ENCODE results near the gene FCN2. TPM values are rescaled to one million over a fixed set of nuclear protein-coding genes. Genes with fewer than 3 reads are reported as not detected.

The FCN2 gene
- polyA plus RNA-seq, 1 of the 3 experiments (the other 2 are of a cell fraction) = not detected

DNA sequence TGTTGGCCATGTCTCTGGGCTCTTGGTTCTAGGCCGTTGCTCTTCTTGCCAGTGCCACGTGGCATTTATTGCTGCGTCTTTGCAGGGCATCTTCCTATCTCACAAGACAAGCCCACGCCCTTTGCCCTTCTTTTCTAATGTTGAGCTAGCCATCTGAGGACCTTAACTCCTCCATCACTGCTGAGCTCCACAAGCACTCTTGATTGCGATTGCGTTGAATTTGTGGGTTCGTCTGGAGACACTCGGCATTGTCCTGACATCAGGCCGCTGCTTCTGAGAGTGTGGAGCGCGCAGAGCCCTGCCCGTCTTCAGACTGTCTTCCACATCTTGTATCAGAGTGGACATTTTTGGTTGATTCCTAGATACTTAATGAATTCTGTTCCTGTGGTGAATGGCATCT lies 51.6 kb downstream of the FCN2 start (continued):
- TF ChIP-seq, protein P1, sequence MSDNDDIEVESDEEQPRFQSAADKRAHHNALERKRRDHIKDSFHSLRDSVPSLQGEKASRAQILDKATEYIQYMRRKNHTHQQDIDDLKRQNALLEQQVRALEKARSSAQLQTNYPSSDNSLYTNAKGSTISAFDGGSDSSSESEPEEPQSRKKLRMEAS (IDR thresholded peaks at IDR 0.05; ENCODE audit: low read depth) = no peak
- TF ChIP-seq ELF1 (IDR thresholded peaks at IDR 0.05) (no peak), FOXJ3 (CRISPR knock-in tag; IDR thresholded peaks at IDR 0.05) (no peak), TAF1 (IDR thresholded peaks at IDR 0.05; ENCODE audit: borderline replicate concordance, low read depth, low read length) (no peak), RCOR1 (IDR thresholded peaks at IDR 0.05; ENCODE audit: low read length) (no peak), MXI1 (IDR thresholded peaks at IDR 0.05; ENCODE audit: low read depth, low read length) (no peak)
- TF ChIP-seq, protein P2, sequence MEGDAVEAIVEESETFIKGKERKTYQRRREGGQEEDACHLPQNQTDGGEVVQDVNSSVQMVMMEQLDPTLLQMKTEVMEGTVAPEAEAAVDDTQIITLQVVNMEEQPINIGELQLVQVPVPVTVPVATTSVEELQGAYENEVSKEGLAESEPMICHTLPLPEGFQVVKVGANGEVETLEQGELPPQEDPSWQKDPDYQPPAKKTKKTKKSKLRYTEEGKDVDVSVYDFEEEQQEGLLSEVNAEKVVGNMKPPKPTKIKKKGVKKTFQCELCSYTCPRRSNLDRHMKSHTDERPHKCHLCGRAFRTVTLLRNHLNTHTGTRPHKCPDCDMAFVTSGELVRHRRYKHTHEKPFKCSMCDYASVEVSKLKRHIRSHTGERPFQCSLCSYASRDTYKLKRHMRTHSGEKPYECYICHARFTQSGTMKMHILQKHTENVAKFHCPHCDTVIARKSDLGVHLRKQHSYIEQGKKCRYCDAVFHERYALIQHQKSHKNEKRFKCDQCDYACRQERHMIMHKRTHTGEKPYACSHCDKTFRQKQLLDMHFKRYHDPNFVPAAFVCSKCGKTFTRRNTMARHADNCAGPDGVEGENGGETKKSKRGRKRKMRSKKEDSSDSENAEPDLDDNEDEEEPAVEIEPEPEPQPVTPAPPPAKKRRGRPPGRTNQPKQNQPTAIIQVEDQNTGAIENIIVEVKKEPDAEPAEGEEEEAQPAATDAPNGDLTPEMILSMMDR (IDR thresholded peaks at IDR 0.05) = no peak

DNA sequence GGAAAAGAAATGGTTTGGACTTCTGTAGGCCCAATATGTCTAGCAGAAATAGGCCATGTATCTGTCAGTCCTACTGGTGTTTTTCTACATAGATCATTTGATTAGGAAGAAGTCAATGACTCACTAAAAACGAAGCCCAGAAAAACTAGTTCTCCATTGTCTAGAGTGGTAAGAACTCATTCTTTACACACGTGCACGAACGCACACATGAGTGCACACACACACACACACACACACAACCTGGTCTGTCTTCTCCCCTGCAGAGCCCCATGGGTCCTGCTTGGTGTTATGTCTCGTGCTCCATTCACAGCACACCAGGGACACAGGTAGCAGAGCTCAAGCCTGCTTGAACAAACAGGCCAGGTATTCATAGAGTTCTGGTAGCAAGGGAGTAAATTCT lies 52.0 kb downstream of the FCN2 start:
- no peaks in the 10 kb centered on the region for H3K4me1 ChIP-seq (ENCODE audit: control insufficient read depth in 1 of 2, insufficient read depth in 2 of 2, low read depth in 1 of 2, low read length in 1 of 2)
- no peak overlapping the region for H3K27ac ChIP-seq (ENCODE audit: low read depth in 2 of 2, low read length in 1 of 2)
- TF ChIP-seq YY1 (IDR thresholded peaks at IDR 0.05; ENCODE audit: low read depth) = no peak
- TF ChIP-seq POLR2AphosphoS5 (IDR thresholded peaks at IDR 0.05; ENCODE audit: low read depth, low read length) = no peak
- TF ChIP-seq, protein P3, sequence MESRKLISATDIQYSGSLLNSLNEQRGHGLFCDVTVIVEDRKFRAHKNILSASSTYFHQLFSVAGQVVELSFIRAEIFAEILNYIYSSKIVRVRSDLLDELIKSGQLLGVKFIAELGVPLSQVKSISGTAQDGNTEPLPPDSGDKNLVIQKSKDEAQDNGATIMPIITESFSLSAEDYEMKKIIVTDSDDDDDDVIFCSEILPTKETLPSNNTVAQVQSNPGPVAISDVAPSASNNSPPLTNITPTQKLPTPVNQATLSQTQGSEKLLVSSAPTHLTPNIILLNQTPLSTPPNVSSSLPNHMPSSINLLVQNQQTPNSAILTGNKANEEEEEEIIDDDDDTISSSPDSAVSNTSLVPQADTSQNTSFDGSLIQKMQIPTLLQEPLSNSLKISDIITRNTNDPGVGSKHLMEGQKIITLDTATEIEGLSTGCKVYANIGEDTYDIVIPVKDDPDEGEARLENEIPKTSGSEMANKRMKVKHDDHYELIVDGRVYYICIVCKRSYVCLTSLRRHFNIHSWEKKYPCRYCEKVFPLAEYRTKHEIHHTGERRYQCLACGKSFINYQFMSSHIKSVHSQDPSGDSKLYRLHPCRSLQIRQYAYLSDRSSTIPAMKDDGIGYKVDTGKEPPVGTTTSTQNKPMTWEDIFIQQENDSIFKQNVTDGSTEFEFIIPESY (IDR thresholded peaks at IDR 0.05; ENCODE audit: borderline replicate concordance, low read depth) = no peak
- TF ChIP-seq ELF1 (IDR thresholded peaks at IDR 0.05) = no peak
- no peak for TF ChIP-seq CHD2 (IDR thresholded peaks at IDR 0.05; ENCODE audit: low read length, partially characterized antibody)
- TF ChIP-seq, protein P1 (IDR thresholded peaks at IDR 0.05; ENCODE audit: low read depth) = no peak
- TF ChIP-seq SIN3A (IDR thresholded peaks at IDR 0.05; ENCODE audit: borderline replicate concordance, low read depth, low read length) = no peak
- TF ChIP-seq, protein P4, sequence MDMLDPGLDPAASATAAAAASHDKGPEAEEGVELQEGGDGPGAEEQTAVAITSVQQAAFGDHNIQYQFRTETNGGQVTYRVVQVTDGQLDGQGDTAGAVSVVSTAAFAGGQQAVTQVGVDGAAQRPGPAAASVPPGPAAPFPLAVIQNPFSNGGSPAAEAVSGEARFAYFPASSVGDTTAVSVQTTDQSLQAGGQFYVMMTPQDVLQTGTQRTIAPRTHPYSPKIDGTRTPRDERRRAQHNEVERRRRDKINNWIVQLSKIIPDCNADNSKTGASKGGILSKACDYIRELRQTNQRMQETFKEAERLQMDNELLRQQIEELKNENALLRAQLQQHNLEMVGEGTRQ (IDR thresholded peaks at IDR 0.05; ENCODE audit: borderline replicate concordance, low read depth, low read length) = no peak
- no peak for TF ChIP-seq NRF1 (IDR thresholded peaks at IDR 0.05; ENCODE audit: low read depth, low read length)
- TF ChIP-seq JUND (IDR thresholded peaks at IDR 0.05) = no peak
- TF ChIP-seq RFX5 (IDR thresholded peaks at IDR 0.05; ENCODE audit: low read length) = no peak
- no peak for TF ChIP-seq RXRA (IDR thresholded peaks at IDR 0.05; ENCODE audit: borderline replicate concordance, low read depth)
- TF ChIP-seq, protein P5, sequence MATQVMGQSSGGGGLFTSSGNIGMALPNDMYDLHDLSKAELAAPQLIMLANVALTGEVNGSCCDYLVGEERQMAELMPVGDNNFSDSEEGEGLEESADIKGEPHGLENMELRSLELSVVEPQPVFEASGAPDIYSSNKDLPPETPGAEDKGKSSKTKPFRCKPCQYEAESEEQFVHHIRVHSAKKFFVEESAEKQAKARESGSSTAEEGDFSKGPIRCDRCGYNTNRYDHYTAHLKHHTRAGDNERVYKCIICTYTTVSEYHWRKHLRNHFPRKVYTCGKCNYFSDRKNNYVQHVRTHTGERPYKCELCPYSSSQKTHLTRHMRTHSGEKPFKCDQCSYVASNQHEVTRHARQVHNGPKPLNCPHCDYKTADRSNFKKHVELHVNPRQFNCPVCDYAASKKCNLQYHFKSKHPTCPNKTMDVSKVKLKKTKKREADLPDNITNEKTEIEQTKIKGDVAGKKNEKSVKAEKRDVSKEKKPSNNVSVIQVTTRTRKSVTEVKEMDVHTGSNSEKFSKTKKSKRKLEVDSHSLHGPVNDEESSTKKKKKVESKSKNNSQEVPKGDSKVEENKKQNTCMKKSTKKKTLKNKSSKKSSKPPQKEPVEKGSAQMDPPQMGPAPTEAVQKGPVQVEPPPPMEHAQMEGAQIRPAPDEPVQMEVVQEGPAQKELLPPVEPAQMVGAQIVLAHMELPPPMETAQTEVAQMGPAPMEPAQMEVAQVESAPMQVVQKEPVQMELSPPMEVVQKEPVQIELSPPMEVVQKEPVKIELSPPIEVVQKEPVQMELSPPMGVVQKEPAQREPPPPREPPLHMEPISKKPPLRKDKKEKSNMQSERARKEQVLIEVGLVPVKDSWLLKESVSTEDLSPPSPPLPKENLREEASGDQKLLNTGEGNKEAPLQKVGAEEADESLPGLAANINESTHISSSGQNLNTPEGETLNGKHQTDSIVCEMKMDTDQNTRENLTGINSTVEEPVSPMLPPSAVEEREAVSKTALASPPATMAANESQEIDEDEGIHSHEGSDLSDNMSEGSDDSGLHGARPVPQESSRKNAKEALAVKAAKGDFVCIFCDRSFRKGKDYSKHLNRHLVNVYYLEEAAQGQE (IDR thresholded peaks at IDR 0.05; ENCODE audit: low read depth, low read length) = no peak
- TF ChIP-seq, protein P6, sequence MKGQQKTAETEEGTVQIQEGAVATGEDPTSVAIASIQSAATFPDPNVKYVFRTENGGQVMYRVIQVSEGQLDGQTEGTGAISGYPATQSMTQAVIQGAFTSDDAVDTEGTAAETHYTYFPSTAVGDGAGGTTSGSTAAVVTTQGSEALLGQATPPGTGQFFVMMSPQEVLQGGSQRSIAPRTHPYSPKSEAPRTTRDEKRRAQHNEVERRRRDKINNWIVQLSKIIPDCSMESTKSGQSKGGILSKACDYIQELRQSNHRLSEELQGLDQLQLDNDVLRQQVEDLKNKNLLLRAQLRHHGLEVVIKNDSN (IDR thresholded peaks at IDR 0.05; ENCODE audit: borderline replicate concordance, low read depth) = no peak
- no peaks in the 10 kb centered on the region for H4K20me1 ChIP-seq (ENCODE audit: insufficient read depth)
- no peak overlapping the region for H3K4me2 ChIP-seq
- H3K9ac ChIP-seq = no peak overlapping the region
- ChIA-PET POLR2A (no interaction called here), CTCF (no interaction called here)
- no peaks in the 10 kb centered on the region for H3K79me2 ChIP-seq (ENCODE audit: insufficient read depth)
- H3F3A ChIP-seq (replicated peaks; ENCODE audit: insufficient read depth) = no peaks in the 10 kb centered on the region
- WGBS (ENCODE audit: low lambda C conversion rate) = 55% methylated on average over 5 of the region's 5 CpGs
- H2AFZ ChIP-seq (ENCODE audit: low read depth) = no peak overlapping the region
- no peak overlapping the region for H3K4me3 ChIP-seq (ENCODE audit: low read depth in 2 of 2, low read length in 1 of 2)
- no peaks in the 10 kb centered on the region for H3K36me3 ChIP-seq (replicated peaks in 1 of 2; ENCODE audit: control insufficient read depth in 1 of 2, insufficient read depth in 2 of 2, low read length in 1 of 2)
- DNase-seq = no peak
- H3K9me2 ChIP-seq = no peaks in the 10 kb centered on the region
- H3K27me3 ChIP-seq (ENCODE audit: insufficient read depth) = no peaks in the 10 kb centered on the region
- no peaks in the 10 kb centered on the region for H3K9me3 ChIP-seq
